Sigmoid colon (tissue), 7 donors: ENCODE data around the gene GET3. TPM values are rescaled to one million over a fixed set of nuclear protein-coding genes. Genes with fewer than 3 reads are reported as not detected.

Experiments
- DNase-seq: peaks from one replicate; pipeline ENCODE4 v3.0.0-alpha.2; 2019
- H3K27ac ChIP-seq, 4 donors: fragments of 200-600 bp; sonication (generic); one replicate each; pipeline ENCODE4 v1.5.1; 2016 to 2019; ENCODE audit warnings: mild to moderate bottlenecking in 1 of 4
- H3K27me3 ChIP-seq, 3 donors: fragments of 200-600 bp; sonication (generic); one replicate each; pipeline ENCODE4 v1.5.1; 2019; ENCODE audit warnings: mild to moderate bottlenecking in 1 of 3
- H3K36me3 ChIP-seq, 4 donors: fragments of 200-600 bp; sonication (generic); one replicate each; pipeline ENCODE4 v1.5.1; 2016 to 2019
- H3K4me1 ChIP-seq, 4 donors: fragments of 200-600 bp; sonication (generic); one replicate each; pipeline ENCODE4 v1.5.1; 2017 to 2019
- H3K4me3 ChIP-seq, 4 donors: fragments of 200-600 bp; sonication (generic); one replicate each; pipeline ENCODE4 v1.5.1; 2017 to 2019; ENCODE audit warnings: mild to moderate bottlenecking in 2 of 4, moderate library complexity in 1 of 4
- H3K9me3 ChIP-seq, 4 donors: fragments of 200-600 bp in 3 of 4; sonication (generic) in 3 of 4; one replicate each; pipeline versions ENCODE4 v1.5.1 to v1.6.1; 2013 to 2019
- CTCF ChIP-seq, 4 experiments: fragments of 450-650 bp in 3 of 4; fragments of 200-600 bp in 1 of 4; IDR thresholded peaks; one replicate each; pipeline ENCODE4 v1.5.1; 2016 to 2019; ENCODE audit warnings: antibody characterized with exemption in 4 of 4, mild to moderate bottlenecking in 3 of 4, moderate library complexity in 2 of 4
- EP300 ChIP-seq, 4 donors: sonication (generic); formaldehyde crosslinking; IDR thresholded peaks; one replicate each; pipeline ENCODE4 v1.6.1; 2017; ENCODE audit warnings: antibody characterized with exemption in 4 of 4
- POLR2A ChIP-seq, 2 donors: fragments of 450-650 bp; IDR thresholded peaks; one replicate each; pipeline ENCODE4 v1.6.1; 2016; ENCODE audit warnings: antibody characterized with exemption in 2 of 2, mild to moderate bottlenecking in 2 of 2, moderate library complexity in 2 of 2
- POLR2AphosphoS5 ChIP-seq, 4 donors: sonication (generic); formaldehyde crosslinking; IDR thresholded peaks; one replicate each; pipeline ENCODE4 v1.6.1; 2017; ENCODE audit warnings: antibody characterized with exemption in 4 of 4
- whole genome bisulfite sequencing, 2 donors: extraction: QIAGEN DNeasy Blood & Tissue Kit; methylation state at CpG; one replicate each; pipeline ENCODE4 v1.1.7; 2013; 5-methylcytosine and 5-hydroxymethylcytosine counted together
- intact Hi-C: fragments of 100-400 bp; cut with DNase I; formaldehyde crosslinking; loops from one replicate; pipeline ENCODE4 v1.15.1; 2023
- polyA plus RNA-seq, 3 donors: library from polyadenylated mRNA; stranded (reverse); fragments of 200-250 nt; gene quantifications; one replicate each; pipeline ENCODE4 v1.2.3, GENCODE V29; 2013
- total RNA-seq, 4 donors: library from RNA; depleted of rRNA; stranded (reverse); fragments of >200 nt; gene quantifications; one replicate each; pipeline ENCODE4 v1.1.0, GENCODE V29; 2016
- donor health status: healthy with polysubstance abuse.
- donor health status: Bipolar disorder and iron deficiency.
- donor health status: healthy.

Gene GET3
- total and polyA plus RNA-seq, 7 donors, result 34.6 to 121 (median 59.4) TPM

GRCh38 chr19:12787458-12787857, 50.2 kb downstream of the GET3 start:
- Histone ChIP-seq H3K36me3 (no peaks in the 10 kb centered on the region), H3K27ac (peak overlapping the region; percentile 97 to 100 (median 98)), H3K9me3 (no peaks in the 10 kb centered on the region), H3K4me1 (peaks cover 0 to 66% (median 62%) of the 10 kb centered on the region in 4 donors), H3K4me3 (no peak overlapping the region), H3K27me3 (no peaks in the 10 kb centered on the region)
- 54 to 74% methylated on average over 10 of the region's 10 CpGs for WGBS, 2 donors
- TF ChIP-seq POLR2AphosphoS5 (IDR thresholded peaks at IDR 0.05) (no peak), POLR2A (IDR thresholded peaks at IDR 0.05) (no peak), EP300 (IDR thresholded peaks at IDR 0.05) (no peak), CTCF (IDR thresholded peaks at IDR 0.05) (no peak)
- intact Hi-C loops, result no loop called here
- no peak for DNase-seq

DNA sequence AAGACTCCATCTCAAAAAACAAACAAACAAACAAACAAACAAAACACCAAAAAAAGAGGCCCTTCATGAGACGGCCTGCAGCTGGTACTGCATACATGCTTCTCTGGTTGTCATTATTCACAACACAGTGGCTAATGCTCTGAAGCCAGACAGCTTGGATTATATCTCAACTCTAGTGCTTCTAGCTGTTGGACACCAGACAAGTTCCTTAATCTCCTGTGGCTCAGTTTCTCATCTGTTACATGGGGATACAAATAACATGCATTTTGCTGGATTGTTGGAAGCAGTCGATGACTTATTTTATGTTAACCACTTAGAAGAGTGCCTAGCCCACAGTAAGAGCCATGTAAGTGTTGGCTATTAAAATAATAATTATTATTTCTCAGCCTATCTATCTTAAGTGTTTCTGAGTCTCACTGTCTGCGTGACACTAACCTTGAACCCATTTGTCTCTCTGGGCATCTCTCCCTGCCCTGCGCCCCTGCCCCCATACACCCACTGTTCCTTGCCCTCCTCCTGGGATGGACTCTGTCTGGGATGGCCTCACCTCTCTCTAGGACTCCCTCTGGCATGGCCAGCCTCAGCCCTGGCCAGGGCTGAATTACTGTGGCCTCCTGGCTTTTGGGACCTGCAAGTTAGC, 50.9 kb downstream of the GET3 start:
- peaks cover 0 to 59% (median 57%) of the 10 kb centered on the region in 4 donors for H3K4me1 ChIP-seq
- WGBS, 2 donors, result 25 to 51% methylated on average over 4 of the region's 4 CpGs
- TF ChIP-seq CTCF (IDR thresholded peaks at IDR 0.05) (no peak), EP300 (IDR thresholded peaks at IDR 0.05) (no peak), POLR2AphosphoS5 (IDR thresholded peaks at IDR 0.05) (no peak), POLR2A (IDR thresholded peaks at IDR 0.05) (no peak)
- intact Hi-C loops, result no loop called here
- H3K9me3 ChIP-seq, result no peaks in the 10 kb centered on the region
- peak overlapping the region; percentile 97 to 100 (median 98) for H3K27ac ChIP-seq
- no peak for DNase-seq
- no peaks in the 10 kb centered on the region for H3K27me3 ChIP-seq
- H3K36me3 ChIP-seq, result no peaks in the 10 kb centered on the region
- H3K4me3 ChIP-seq, result peak overlapping the region in 3 of 4 donors; percentile 72 to 99 (median 84)

DNA sequence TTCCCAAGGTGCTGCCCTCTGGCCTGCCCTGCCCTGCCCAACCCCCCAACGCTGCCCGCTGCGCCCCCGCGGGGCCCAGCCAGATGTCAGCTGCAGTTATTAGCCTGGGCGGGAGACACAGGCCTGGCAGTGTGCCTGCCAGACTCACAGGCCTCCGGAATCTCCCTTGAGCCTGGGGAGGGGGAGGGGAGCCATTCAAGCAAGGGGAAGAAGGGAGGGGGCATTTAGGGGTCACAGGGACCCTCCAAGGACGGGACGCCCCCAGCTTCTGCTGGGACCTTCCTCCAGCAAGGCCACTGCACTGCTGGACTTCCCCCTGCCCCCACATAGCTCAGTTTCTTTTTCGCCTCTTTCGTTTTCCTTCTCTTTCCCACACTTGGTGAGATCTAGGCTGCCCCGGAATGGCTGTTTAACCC, 51.4 kb downstream of the GET3 start:
- H3K27ac ChIP-seq, result peak overlapping the region; percentile 97 to 100 (median 98)
- H3K4me3 ChIP-seq, result peak overlapping the region; percentile 39 to 99 (median 78)
- H3K4me1 ChIP-seq, result peaks cover 0 to 55% (median 53%) of the 10 kb centered on the region in 4 donors
- H3K9me3 ChIP-seq, result no peaks in the 10 kb centered on the region
- 1 to 9% methylated on average over 12 of the region's 12 CpGs for WGBS, 2 donors
- DNase-seq, result peak; percentile 94
- H3K27me3 ChIP-seq, result no peaks in the 10 kb centered on the region
- H3K36me3 ChIP-seq, result no peaks in the 10 kb centered on the region
- intact Hi-C loops, result no loop called here
- TF ChIP-seq EP300 (IDR thresholded peaks at IDR 0.05) (no peak), CTCF (IDR thresholded peaks at IDR 0.05) (no peak), POLR2AphosphoS5 (IDR thresholded peaks at IDR 0.05) (peak in 3 of 4 donors; percentile 37 to 69 (median 45)), POLR2A (IDR thresholded peaks at IDR 0.05) (peak in 1 of 2 donors; percentile 10)

DNA sequence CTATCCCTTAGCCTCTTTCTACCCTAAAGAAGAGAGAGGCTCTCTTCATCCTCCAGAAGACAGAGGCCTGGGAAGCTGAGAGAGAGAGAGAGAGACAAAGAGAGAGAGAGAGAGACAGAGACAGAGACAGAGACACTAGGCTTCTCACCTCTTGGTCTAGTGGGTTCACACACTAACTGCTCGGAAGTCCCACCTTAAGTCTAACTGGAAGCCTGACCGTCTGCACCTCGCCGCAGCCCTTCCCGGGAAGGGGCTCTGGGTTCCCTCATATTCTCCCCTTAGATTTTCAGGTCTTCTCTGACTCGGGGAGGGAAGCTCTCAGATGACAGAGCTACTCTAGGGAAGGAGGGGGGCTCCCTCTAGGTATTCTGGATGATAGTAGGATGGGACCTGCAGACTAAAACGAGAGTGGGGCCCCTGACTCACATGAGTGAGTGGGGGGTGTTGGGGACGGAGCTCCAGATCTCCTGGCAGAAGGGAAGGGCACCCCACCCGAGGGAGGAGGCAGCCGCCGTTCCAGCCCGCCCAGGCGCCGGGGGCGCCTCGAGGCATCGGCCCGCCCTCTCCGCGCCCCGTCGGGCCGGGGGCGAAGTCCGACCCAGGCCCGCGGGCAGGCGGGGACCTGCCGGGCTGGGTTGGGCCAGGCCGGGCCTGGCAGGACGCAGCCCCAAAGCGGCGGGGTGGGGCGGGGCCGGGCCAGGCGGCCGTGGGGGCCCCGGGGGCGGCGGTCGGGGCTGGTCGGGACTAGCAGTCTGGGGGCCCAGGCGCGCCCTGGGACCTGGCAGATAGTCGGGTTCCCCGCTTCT, 52.0 kb downstream of the GET3 start:
- Histone ChIP-seq H3K4me1 (peaks cover 0 to 55% (median 53%) of the 10 kb centered on the region in 4 donors), H3K4me3 (peak overlapping the region; percentile 72 to 99 (median 90)), H3K36me3 (no peaks in the 10 kb centered on the region), H3K27me3 (no peaks in the 10 kb centered on the region), H3K27ac (peak overlapping the region; percentile 97 to 100 (median 98)), H3K9me3 (no peaks in the 10 kb centered on the region)
- no peak for DNase-seq
- no peak for TF ChIP-seq CTCF (IDR thresholded peaks at IDR 0.05)
- peak in 2 of 4 donors; percentile 52 to 77 for TF ChIP-seq POLR2AphosphoS5 (IDR thresholded peaks at IDR 0.05)
- intact Hi-C loops, result no loop called here
- 1% methylated on average over 46 of the region's 46 CpGs for WGBS, 2 donors
